ENCODE data around the gene SCRT2. TPM values are rescaled to one million over a fixed set of nuclear protein-coding genes. Genes with fewer than 3 reads are reported as not detected.
A peak's percentile ranks its signal among the peaks of the same experiment; 100 is the strongest.

Gene SCRT2
- total and polyA plus RNA-seq, 2 of the 8 experiments (the other 6 are each of a cell fraction or from before 2014, with no cell fraction given): 0.12 to 0.34 TPM

GRCh38 chr20:704726-705125, 29.1 kb upstream of the SCRT2 start:
- Histone ChIP-seq H2BK12ac (ENCODE audit: low read depth, low read length) (no peak overlapping the region), H3K56ac (replicated peaks; ENCODE audit: insufficient read length, low read depth, low read length) (no peak overlapping the region), H2AK5ac (ENCODE audit: low read depth, low read length) (no peak overlapping the region), H3K79me1 (ENCODE audit: low read depth, low read length) (no peaks in the 10 kb centered on the region), H3K79me2 (ENCODE audit: control insufficient read depth in 1 of 2, insufficient read depth in 2 of 2, low read length in 2 of 2) (no peaks in the 10 kb centered on the region), H2BK15ac (ENCODE audit: low read length) (0 out of 2 replicates have a peak overlapping the region, but pooled peaks have one; percentile 2), H2BK5ac (ENCODE audit: low read depth, low read length) (no peak overlapping the region), H4K20me1 (replicated peaks in 1 of 2; ENCODE audit: control insufficient read depth in 1 of 2, insufficient read depth in 2 of 2, low read length in 2 of 2) (no peaks in the 10 kb centered on the region), H4K8ac (ENCODE audit: extremely low read depth, insufficient read depth, low read length) (no peak overlapping the region), H3K9ac (replicated peaks in 1 of 4; ENCODE audit: extremely low read depth in 1 of 4, low read depth in 3 of 4, low read length in 3 of 4) (no peak overlapping the region), H2BK20ac (ENCODE audit: low read length) (no peak overlapping the region), H3K23me2 (ENCODE audit: low read depth, low read length) (peaks cover 2% of the 10 kb centered on the region; the same call in 1 of the 2 replicates), H4K91ac (replicated peaks; ENCODE audit: insufficient read length, low read length) (no peak overlapping the region), H3K9me3 (ENCODE audit: insufficient read depth in 2 of 2, low read depth in 1 of 2, low read length in 1 of 2) (peaks cover 8 to 14% of the 10 kb centered on the region in 2 experiments; a peak in 2 of 4 replicates), H3K36me3 (ENCODE audit: control insufficient read depth in 2 of 4, insufficient read depth in 4 of 4, low read length in 3 of 4) (no peaks in the 10 kb centered on the region), H3K4ac (replicated peaks; ENCODE audit: insufficient read length, low read depth, low read length) (no peak overlapping the region), H3K4me3 (ENCODE audit: extremely low read depth in 1 of 4, insufficient read depth in 2 of 4, low read depth in 3 of 4, low read length in 4 of 4) (no peak overlapping the region), H3K27me3 (replicated peaks in 1 of 4; ENCODE audit: control insufficient read depth in 3 of 4, extremely low read depth in 1 of 4, insufficient read depth in 3 of 4, low read length in 3 of 4) (peaks cover 1 to 13% (median 11%) of the 10 kb centered on the region in 4 experiments), H3K27ac (ENCODE audit: low read depth, low read length) (no peak overlapping the region), H3K4me1 (replicated peaks in 1 of 4; ENCODE audit: control insufficient read depth in 3 of 4, insufficient read depth in 4 of 4, low read length in 3 of 4) (peaks cover 3 to 10% (median 6%) of the 10 kb centered on the region in 4 experiments), H3K14ac (ENCODE audit: insufficient read length) (no peak overlapping the region), H2BK120ac (replicated peaks; ENCODE audit: low read depth, low read length) (no peak overlapping the region), H3K18ac (ENCODE audit: extremely low read depth, low read length) (no peak overlapping the region), H4K5ac (ENCODE audit: insufficient read length, low read depth, low read length) (no peak overlapping the region), H3K4me2 (ENCODE audit: insufficient read depth in 1 of 2, low read depth in 2 of 2, low read length in 2 of 2) (no peak overlapping the region), H2AFZ (ENCODE audit: low read length) (no peak overlapping the region), H3K23ac (ENCODE audit: insufficient read length) (no peak overlapping the region)
- ChIA-PET CTCF (ENCODE audit: partially characterized antibody) (interaction anchor here (1.2 to 4.7 kb wide), 4 partner anchors 21 to 56 kb away, joined by 3 to 17 read pairs (median 10); no protein-coding TSS in a partner anchor), POLR2A (ENCODE audit: partially characterized antibody) (interaction anchor here (1.6 kb wide), 1 partner anchor 54 kb away, joined by 4 read pairs; no protein-coding TSS in a partner anchor)
- WGBS, 2 experiments (ENCODE audit: extremely low coverage in 1 of 2, insufficient coverage in 1 of 2, insufficient read length in 1 of 2, insufficient replicate concordance in 2 of 2, low coverage in 1 of 2, low lambda C conversion rate in 2 of 2, missing lambda C conversion rate in 1 of 2): 85% methylated on average over 4 of the region's 4 CpGs; no CpG with 5 or more reads in 1 of the 2 experiments
- FAIRE-seq (no peak), DNase-seq (ENCODE audit: low read depth in 1 of 2, low spot score in 2 of 2) (no peak)
- TF ChIP-seq SRF (IDR thresholded peaks at IDR 0.05; ENCODE audit: low read depth, low read length): no peak
